ENCODE measurements around the gene CEP55.

GRCh38 chr10:93463723-93464476 is 32.5 kb upstream of the CEP55 start:
- TF ChIP-seq, protein P1, sequence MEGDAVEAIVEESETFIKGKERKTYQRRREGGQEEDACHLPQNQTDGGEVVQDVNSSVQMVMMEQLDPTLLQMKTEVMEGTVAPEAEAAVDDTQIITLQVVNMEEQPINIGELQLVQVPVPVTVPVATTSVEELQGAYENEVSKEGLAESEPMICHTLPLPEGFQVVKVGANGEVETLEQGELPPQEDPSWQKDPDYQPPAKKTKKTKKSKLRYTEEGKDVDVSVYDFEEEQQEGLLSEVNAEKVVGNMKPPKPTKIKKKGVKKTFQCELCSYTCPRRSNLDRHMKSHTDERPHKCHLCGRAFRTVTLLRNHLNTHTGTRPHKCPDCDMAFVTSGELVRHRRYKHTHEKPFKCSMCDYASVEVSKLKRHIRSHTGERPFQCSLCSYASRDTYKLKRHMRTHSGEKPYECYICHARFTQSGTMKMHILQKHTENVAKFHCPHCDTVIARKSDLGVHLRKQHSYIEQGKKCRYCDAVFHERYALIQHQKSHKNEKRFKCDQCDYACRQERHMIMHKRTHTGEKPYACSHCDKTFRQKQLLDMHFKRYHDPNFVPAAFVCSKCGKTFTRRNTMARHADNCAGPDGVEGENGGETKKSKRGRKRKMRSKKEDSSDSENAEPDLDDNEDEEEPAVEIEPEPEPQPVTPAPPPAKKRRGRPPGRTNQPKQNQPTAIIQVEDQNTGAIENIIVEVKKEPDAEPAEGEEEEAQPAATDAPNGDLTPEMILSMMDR (IDR thresholded peaks at IDR 0.05): no peak
- TF ChIP-seq, protein P2, sequence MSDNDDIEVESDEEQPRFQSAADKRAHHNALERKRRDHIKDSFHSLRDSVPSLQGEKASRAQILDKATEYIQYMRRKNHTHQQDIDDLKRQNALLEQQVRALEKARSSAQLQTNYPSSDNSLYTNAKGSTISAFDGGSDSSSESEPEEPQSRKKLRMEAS (CRISPR knock-in tag; IDR thresholded peaks at IDR 0.05): no peak
- TF ChIP-seq PRDM15 (CRISPR knock-in tag; IDR thresholded peaks at IDR 0.05) (no peak), FOXP4 (CRISPR knock-in tag; IDR thresholded peaks at IDR 0.05) (no peak), TCF7 (CRISPR knock-in tag; IDR thresholded peaks at IDR 0.05; ENCODE audit: low read depth) (no peak), ESRRA (CRISPR knock-in tag; IDR thresholded peaks at IDR 0.05; ENCODE audit: borderline replicate concordance) (no peak), NR1H2 (CRISPR knock-in tag; IDR thresholded peaks at IDR 0.05) (no peak), AFF4 (CRISPR knock-in tag; IDR thresholded peaks at IDR 0.05; ENCODE audit: borderline replicate concordance) (no peak), TEAD4 (CRISPR knock-in tag; IDR thresholded peaks at IDR 0.05) (no peak), MYBL2 (CRISPR knock-in tag; IDR thresholded peaks at IDR 0.05) (no peak), ETV6 (CRISPR knock-in tag; IDR thresholded peaks at IDR 0.05) (no peak), MLX (CRISPR knock-in tag; IDR thresholded peaks at IDR 0.05) (no peak), RELA (CRISPR knock-in tag; IDR thresholded peaks at IDR 0.05; ENCODE audit: borderline replicate concordance) (no peak)
